Stimulated activated naive CD8-positive, alpha-beta T cell treated with anti-CD3 and anti-CD28 coated beads, Interleukin-15, Interleukin-2, amounts not matched to agents 100 ng/mL and 50 ng/mL, for 24 hours (primary cell): ENCODE results near the gene OAT.

Experiments
- H3K27ac Mint-ChIP-seq: one replicate; pipeline ENCODE4 v1.8.0; 2021; ENCODE audit warnings: mild to moderate bottlenecking, mixed read lengths
- H3K27me3 Mint-ChIP-seq: one replicate; pipeline ENCODE4 v1.8.0; 2021; ENCODE audit warnings: mixed read lengths
- H3K36me3 Mint-ChIP-seq: one replicate; pipeline ENCODE4 v1.8.0; 2021; ENCODE audit warnings: low read depth, mixed read lengths
- H3K4me1 Mint-ChIP-seq: one replicate; pipeline ENCODE4 v1.8.0; 2021; ENCODE audit warnings: low read depth, mixed read lengths
- H3K4me3 Mint-ChIP-seq: one replicate; pipeline ENCODE4 v1.8.0; 2021; ENCODE audit warnings: mild to moderate bottlenecking, mixed read lengths
- H3K9me3 Mint-ChIP-seq: one replicate; pipeline ENCODE4 v1.8.0; 2021; ENCODE audit warnings: mixed read lengths

Gene OAT

DNA sequence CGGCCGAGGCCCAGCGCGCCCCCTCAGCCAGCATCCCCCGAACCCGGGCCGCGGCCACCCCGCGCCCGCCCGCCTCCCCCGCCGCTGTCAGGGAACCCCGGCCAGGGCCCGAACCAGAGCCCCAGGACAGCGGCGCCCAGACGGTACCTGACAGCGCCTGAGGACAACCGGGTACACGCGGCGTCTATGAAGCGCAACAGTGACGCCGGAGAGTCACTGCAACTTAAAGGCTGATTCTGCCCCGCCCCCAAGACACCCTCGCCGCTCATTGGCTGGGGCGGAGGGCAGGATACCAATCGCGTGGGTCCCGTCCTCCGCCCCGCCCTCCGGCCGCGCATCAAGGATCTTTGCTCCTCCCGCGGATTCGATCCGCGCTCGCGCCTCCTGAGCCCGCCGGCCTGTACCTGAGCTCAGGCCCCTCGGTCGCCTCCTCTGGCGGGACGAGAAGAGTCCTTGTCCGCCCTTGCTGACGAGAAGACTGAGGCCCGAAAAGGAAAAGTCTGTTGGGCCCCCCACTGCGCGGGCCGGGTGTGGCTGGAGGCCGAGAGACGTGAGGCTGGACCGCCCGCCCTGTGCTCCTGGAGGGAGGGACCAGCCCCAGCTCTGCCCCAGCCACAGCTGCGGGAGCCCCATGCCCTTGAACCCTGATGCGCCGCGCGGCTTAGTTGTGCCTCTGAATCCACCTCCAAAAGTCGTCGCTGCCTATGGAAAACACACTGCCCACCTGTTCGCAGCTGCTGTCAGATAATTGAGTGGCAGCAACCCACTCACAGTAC, at the start of gene OAT:
OAT (minus strand) TSS at position 198 of the 776 bp plus-strand sequence. CDS start 6,752 bp downstream, outside the sequence.
- Mint-ChIP-seq H3K27me3 (peaks cover 17% of the 10 kb centered on the region), H3K36me3 (no peaks in the 10 kb centered on the region), H3K9me3 (no peaks in the 10 kb centered on the region), H3K27ac (peak within 1 kb of the TSS; percentile 61), H3K4me3 (peak within 1 kb of the TSS; percentile 81), H3K4me1 (peaks cover 20% of the 10 kb centered on the region)

DNA sequence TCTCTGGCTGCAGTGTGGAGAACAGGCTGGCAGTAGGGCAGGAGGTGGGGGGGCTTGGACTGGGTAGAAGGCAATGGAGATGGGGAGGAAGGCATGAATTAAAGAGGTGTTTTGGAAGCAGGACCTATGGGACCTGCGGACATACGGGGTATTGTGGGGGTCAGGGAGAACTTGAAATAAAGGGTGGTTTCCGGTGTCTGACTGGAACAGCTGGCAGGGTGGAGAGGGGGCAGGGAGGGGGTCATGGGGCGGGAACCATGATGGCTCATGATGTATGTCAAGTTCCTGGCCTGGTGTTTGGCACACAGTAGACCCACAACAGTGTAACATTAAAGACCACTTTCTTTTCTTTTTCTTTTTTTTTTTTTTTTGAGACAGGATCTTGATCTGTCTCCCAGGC, 48.4 kb upstream of the OAT start:
- H3K36me3 Mint-ChIP-seq: no peaks in the 10 kb centered on the region
- H3K4me3 Mint-ChIP-seq: no peak overlapping the region
- H3K27ac Mint-ChIP-seq: no peak overlapping the region
- H3K9me3 Mint-ChIP-seq: no peaks in the 10 kb centered on the region
- H3K4me1 Mint-ChIP-seq: peaks cover 25% of the 10 kb centered on the region
- H3K27me3 Mint-ChIP-seq: no peaks in the 10 kb centered on the region

DNA sequence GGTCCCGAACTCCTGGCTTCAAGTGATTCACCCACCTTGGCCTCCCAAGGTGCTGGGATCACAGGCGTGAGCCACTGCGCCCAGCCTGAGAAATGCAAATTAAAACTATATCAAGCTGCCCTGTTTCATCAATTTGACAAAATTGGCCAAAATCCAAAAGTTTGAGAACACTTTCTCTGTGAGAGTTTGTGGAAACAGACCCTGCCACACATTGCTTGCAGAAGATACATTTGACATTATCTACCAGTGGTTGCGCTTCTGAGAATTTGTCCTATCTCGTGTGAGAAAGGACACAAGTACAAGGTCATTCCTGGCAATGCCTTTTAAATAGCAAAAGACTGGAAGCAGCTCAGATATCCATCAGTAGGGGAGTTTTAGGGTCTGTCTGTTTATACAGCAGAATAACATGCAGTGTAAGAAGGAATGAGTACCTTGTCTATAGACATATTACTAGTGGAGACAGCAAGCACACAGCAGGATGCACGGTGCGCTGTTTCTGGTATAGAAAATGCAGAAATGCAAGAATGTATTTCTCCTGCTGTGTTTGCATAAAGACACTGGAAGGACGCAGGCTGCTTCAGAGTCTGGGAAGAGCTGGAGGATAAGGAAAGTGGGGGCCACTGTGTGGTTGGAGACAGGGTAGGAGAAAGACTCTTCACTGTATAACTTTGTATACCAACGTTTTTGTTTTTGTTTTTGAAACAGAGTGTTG, 47.2 kb upstream of the OAT start:
- no peak overlapping the region for H3K4me3 Mint-ChIP-seq
- peaks cover 30% of the 10 kb centered on the region for H3K4me1 Mint-ChIP-seq
- no peak overlapping the region for H3K27ac Mint-ChIP-seq
- no peaks in the 10 kb centered on the region for H3K27me3 Mint-ChIP-seq
- no peaks in the 10 kb centered on the region for H3K36me3 Mint-ChIP-seq
- H3K9me3 Mint-ChIP-seq: no peaks in the 10 kb centered on the region

DNA sequence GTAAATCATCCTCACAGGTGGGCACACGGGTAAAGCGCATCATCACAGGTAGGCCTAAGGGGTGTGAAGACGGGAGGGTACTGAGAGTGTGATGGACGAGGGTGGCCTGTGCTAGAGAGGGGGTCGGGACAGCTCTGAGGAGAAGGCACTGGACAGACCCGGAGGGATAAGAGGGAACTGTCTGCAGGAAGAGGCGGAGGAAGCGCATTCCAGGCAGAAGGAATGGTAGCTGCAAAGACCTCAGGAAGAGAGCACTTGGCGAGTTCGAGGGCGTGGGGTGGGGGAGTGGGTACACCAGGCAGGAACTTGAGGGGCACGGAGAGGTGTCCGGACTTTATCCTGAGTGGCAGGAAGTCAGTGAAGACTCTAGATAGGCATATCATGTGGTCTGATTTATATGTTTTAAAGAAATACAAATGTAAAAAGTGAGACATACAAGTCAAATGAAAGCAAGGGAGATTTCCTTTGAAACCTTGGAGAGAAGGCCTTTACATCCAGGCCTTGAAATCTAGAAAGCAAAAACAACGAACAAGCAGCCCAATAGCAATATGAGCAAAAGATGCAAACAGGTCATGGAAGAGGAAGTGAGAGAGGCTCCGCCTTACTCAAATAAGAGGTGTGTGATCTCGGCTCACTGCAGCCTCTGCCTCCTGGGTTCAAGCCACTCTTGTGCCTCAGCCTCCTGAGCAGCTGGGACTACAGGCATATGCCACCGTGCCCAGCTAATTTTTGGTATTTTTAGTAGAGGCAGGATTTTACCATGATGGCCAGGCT, 46.5 kb upstream of the OAT start:
- no peaks in the 10 kb centered on the region for H3K36me3 Mint-ChIP-seq
- no peaks in the 10 kb centered on the region for H3K27me3 Mint-ChIP-seq
- peak overlapping the region; percentile 47 for H3K27ac Mint-ChIP-seq
- H3K4me1 Mint-ChIP-seq: peaks cover 30% of the 10 kb centered on the region
- no peak overlapping the region for H3K4me3 Mint-ChIP-seq
- H3K9me3 Mint-ChIP-seq: no peaks in the 10 kb centered on the region

DNA sequence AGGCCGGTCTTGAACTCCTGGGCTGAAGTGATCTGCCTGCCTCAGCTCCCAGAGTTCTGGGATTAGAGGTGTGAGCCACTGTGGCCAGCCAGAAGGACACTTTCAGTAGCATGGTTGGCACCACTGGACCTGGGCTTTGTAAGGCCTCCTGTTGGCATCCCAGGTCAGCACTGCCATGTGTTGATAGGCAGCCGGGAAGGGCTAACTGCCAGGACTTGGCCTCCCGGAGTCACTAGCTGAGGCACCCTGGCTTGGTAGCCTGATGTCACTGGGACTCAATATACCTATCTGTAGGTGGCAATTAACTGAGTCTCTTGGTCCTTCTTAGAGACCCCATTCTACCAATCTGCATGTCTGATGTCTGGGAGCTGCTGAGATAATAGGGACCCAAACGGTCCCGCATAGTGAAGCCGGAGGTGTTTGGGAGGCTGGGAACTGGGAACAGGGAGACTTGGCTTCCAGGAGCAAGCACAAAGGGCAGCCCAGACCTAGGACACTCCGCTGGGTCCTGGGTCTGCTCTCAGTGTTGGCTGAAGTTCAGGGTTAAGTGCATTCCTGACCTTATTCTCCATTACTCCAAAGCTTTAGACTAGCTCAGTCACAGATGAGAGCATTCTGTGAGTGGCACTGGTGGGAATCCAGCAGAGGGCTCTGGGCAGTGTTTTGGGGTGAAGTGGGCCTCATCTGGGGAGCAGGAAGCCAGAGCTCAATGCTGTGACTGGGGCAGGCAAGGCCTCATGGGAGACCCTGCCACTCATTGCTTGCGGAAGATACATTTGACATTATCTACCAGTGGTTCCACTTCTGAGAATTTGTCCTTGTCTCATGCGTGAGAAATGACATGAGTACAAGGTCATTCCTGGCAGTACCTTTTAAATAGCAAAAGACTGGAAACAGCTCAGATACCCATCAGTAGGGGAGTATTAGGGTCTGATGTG, 45.6 kb upstream of the OAT start:
- H3K36me3 Mint-ChIP-seq: no peaks in the 10 kb centered on the region
- peaks cover 30% of the 10 kb centered on the region for H3K4me1 Mint-ChIP-seq
- H3K9me3 Mint-ChIP-seq: no peaks in the 10 kb centered on the region
- no peaks in the 10 kb centered on the region for H3K27me3 Mint-ChIP-seq
- no peak overlapping the region for H3K4me3 Mint-ChIP-seq
- H3K27ac Mint-ChIP-seq: peak overlapping the region; percentile 47

DNA sequence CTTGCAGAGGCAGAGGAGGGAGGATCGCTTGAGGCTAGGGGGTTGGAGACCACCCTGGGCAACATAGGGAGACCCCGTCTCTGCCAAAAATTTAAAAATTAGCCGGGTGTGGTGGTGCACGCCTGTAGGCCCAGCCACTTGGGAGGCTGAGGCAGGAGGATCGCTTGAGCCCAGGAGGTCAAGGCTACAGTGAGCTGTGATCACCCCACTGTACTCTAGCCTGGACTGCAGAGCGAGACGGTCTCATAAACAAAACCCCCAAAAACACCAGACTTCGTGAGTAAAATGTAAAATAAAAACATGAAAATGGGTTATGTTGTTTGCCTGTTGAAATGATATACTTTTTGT, 43.6 kb upstream of the OAT start:
- Mint-ChIP-seq H3K4me3 (peak overlapping the region; percentile 86), H3K4me1 (peaks cover 30% of the 10 kb centered on the region), H3K36me3 (no peaks in the 10 kb centered on the region), H3K27ac (peak overlapping the region; percentile 40), H3K9me3 (no peaks in the 10 kb centered on the region), H3K27me3 (no peaks in the 10 kb centered on the region)

DNA sequence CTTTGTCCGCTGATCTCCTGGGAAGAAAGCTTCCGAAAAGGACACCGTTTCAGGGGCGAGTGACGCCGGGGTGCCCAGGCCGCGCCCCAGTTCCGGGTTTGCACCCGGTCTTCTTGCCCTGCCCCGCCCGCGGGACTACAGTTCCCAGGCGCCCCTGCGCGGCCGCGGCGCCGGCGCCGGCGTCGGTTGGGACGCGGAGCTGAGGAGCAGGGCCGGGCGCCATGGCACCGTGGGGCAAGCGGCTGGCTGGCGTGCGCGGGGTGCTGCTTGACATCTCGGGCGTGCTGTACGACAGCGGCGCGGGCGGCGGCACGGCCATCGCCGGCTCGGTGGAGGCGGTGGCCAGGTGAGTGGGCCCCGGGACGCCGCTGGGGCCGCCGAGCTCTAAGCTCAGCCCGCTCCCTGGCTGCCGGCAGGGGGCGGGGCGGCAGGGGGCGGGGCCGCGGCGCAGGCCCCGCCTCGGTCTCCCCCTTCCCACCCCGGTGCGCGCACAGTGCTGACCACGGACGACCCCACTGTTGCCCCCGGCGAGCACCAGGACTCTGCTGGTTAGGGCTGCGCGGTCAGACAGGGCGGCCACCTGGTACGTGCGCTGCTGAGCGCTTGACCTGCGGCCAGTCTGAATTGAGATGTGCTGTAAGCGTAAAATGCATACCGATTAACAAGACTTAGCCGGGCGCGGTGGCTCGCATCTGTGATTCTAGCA, 43.1 kb upstream of the OAT start, which contains the start of gene LHPP:
LHPP (plus strand) TSS at position 182 of the 706 bp plus-strand sequence; CDS start at position 222, 40 bp downstream.
- Mint-ChIP-seq H3K27ac (peak within 1 kb of the TSS; percentile 80), H3K4me1 (peaks cover 30% of the 10 kb centered on the region), H3K36me3 (no peaks in the 10 kb centered on the region), H3K4me3 (peak within 1 kb of the TSS; percentile 86), H3K27me3 (no peaks in the 10 kb centered on the region), H3K9me3 (no peaks in the 10 kb centered on the region)

DNA sequence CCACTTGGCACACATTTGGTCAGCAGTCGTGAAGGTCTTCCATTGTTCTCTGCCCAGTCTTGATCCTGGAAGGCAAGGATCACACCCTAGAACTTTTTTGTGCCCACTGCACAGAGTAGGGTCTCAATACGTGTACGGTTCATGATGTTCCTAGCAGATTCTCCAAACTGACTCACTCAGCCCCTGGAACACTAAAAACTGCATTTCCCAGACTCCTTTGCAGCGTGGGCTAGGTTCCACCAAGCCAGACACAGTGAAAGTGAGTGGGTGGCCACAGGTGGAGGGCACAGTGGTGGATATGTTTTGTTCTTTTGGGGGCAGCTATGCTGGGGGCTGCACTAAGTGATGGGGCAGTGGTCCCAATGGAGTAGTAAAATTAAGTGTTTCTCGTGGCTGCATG, 41.4 kb upstream of the OAT start:
- peaks cover 15% of the 10 kb centered on the region for H3K27me3 Mint-ChIP-seq
- H3K9me3 Mint-ChIP-seq: no peaks in the 10 kb centered on the region
- H3K4me1 Mint-ChIP-seq: peaks cover 19% of the 10 kb centered on the region
- no peak overlapping the region for H3K27ac Mint-ChIP-seq
- H3K36me3 Mint-ChIP-seq: no peaks in the 10 kb centered on the region
- H3K4me3 Mint-ChIP-seq: no peak overlapping the region

DNA sequence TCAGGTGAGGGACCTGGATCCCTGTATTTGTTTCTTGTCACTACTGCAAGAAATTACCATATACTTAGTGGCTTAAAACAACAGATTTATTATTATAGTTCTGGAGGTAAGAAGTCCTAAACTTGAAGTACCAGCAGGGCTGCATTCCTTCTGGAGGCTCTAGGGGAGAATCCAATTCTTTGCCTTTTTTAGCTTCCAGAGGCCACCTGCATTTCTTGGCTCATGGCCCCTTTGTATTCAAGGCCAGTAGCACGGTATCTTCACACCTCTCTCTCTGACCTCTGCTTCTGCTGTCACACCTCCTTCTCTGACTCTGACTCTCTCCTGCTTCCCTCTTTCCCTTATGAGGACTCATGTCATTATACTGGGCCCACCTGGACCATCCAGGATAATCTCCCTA, 40.7 kb upstream of the OAT start:
- Mint-ChIP-seq H3K4me3 (no peak overlapping the region), H3K27ac (no peak overlapping the region), H3K27me3 (peaks cover 21% of the 10 kb centered on the region), H3K4me1 (peaks cover 12% of the 10 kb centered on the region), H3K9me3 (no peaks in the 10 kb centered on the region), H3K36me3 (no peaks in the 10 kb centered on the region)

DNA sequence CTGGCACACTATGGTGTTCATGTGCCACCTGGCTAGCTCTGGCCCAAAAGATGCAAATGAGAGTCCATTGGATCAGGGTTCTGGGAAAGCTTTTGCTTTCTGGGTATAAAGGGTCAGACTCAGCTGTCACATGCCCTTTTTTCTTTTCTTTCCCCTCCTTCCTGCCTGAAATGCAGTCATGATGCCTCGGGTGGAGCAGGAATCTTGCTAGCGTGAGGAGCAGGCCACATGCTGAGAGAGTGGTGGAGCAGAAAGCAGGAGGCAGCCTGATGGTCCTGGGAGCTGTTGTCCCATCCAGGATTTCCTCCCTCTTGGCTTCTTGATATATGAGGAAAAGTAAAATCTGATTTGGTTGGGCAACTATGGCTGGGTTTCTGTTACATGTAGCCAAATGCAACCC, 40.2 kb upstream of the OAT start:
- no peaks in the 10 kb centered on the region for H3K36me3 Mint-ChIP-seq

DNA sequence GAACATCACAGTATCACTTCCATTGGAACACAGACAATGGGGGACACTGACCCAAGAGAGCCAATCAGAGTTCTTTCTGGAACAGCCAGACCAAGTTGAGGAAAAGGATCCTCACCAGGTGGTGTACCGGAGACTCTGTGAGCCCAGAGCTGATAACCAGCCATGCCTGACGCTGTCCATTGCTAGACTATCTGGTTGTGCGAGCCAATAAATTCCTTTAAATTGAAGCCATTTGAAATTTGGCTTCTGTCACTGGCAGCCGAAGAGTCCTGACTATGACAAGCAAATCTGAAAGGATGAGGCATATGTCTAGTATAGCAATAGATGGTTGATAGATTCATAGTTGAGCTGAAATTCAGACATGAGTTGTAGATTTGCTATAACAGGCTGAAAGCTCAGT, 39.8 kb upstream of the OAT start:
- H3K36me3 Mint-ChIP-seq: no peaks in the 10 kb centered on the region
- no peak overlapping the region for H3K27ac Mint-ChIP-seq
- peaks cover 29% of the 10 kb centered on the region for H3K27me3 Mint-ChIP-seq
- H3K4me1 Mint-ChIP-seq: peaks cover 10% of the 10 kb centered on the region
- no peaks in the 10 kb centered on the region for H3K9me3 Mint-ChIP-seq
- H3K4me3 Mint-ChIP-seq: no peak overlapping the region

More for the DNA sequence above, 40.2 kb upstream of the OAT start:
- Mint-ChIP-seq H3K27ac (no peak overlapping the region), H3K27me3 (peaks cover 25% of the 10 kb centered on the region), H3K4me1 (peaks cover 10% of the 10 kb centered on the region), H3K4me3 (no peak overlapping the region), H3K9me3 (no peaks in the 10 kb centered on the region)

DNA sequence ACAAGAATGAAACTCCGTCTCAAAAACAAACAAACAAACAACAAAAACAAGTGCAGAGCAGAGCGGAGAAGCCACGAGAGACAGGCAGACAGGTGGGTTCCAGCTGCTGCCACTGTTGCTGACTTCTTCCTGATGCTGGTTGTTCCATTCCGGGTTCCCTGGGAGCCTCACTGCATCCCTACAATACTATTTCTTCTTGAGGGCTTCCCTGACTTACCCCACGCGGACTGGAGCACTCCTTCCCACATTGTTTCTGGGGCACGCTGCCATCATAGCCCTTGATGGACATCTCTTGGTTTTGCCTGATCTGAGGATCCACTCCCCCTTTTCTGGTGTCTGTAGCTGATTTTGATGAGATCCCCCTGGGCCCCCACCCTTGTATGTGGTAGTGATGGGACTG, 36.7 kb upstream of the OAT start:
- H3K4me3 Mint-ChIP-seq: no peak overlapping the region
- no peak overlapping the region for H3K27ac Mint-ChIP-seq
- H3K4me1 Mint-ChIP-seq: peaks cover 5% of the 10 kb centered on the region
- peaks cover 55% of the 10 kb centered on the region for H3K27me3 Mint-ChIP-seq
- no peaks in the 10 kb centered on the region for H3K9me3 Mint-ChIP-seq
- H3K36me3 Mint-ChIP-seq: no peaks in the 10 kb centered on the region

DNA sequence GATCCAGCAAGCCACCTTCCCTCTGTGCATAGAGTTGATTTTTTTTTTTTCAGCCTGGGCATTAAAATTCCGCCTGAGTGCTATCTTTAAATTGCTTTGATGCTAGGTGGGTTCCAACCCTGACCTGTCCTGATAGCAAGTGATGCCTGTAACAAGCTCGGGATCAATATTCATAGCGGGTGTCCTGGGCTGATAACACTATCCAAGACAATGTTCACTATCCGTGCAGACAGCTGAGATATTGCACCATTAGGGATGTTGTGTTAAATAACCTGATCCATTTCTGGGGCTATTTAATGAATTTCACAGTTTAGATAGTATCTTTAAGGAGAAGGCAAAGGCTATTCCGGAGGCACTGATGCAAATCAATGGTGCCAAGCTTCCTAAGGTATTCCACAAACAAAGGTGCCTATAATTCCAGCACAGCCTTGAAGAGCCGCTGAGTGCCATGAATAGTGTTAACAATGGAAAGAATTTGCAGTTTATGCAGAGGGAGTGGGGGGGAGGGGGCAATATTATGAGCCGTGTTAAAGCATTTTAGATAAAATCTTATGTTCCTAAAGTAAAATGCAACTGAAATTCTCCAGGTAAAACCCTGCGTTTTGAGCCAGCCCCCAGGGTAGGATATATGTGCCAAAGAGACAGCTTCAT, 35.4 kb upstream of the OAT start:
- Mint-ChIP-seq H3K27me3 (peaks cover 63% of the 10 kb centered on the region), H3K27ac (no peak overlapping the region), H3K4me3 (no peak overlapping the region), H3K4me1 (peaks cover 12% of the 10 kb centered on the region), H3K36me3 (no peaks in the 10 kb centered on the region), H3K9me3 (no peaks in the 10 kb centered on the region)
